VCaP (cell line): ENCODE measurements around the gene PRKCE.
"Not testable (repeated sequence)": the region's sequence is repeated elsewhere in the genome, so short reads cannot be mapped to it uniquely, and the experiment has no call there.

ENCODE experiments used
- H3K27ac ChIP-seq: fragments of 450-650 bp; 2 replicates; pipeline ENCODE4 v1.5.1; 2017
- CTCF ChIP-seq: fragments of 450-650 bp; conservative IDR thresholded peaks from 2 replicates; pipeline ENCODE4 v1.5.1; 2017; ENCODE audit warnings: mild to moderate bottlenecking, moderate library complexity

Gene PRKCE

GRCh38 chr2:45710468-45710867 lies 59.0 kb downstream of the PRKCE start:
- TF ChIP-seq CTCF = no peak

GRCh38 chr2:45711224-45711623 lies 59.7 kb downstream of the PRKCE start:
- TF ChIP-seq CTCF = no peak
- no peak overlapping the region for H3K27ac ChIP-seq

More at GRCh38 chr2:45710468-45710867, 59.0 kb downstream of the PRKCE start:
- H3K27ac ChIP-seq = no peak overlapping the region

GRCh38 chr2:45712570-45712969 lies 61.1 kb downstream of the PRKCE start:
- TF ChIP-seq CTCF = no peak
- no peak overlapping the region for H3K27ac ChIP-seq

- H3K27ac ChIP-seq = no peak overlapping the region
- TF ChIP-seq CTCF = no peak
Measured at GRCh38 chr2:45713136-45713535, 61.7 kb downstream of the PRKCE start.

GRCh38 chr2:45713591-45713990 lies 62.1 kb downstream of the PRKCE start:
- H3K27ac ChIP-seq = no peak overlapping the region
- TF ChIP-seq CTCF = no peak

- H3K27ac ChIP-seq = no peak overlapping the region
- no peak for TF ChIP-seq CTCF
Measured at GRCh38 chr2:45714679-45715078, 63.2 kb downstream of the PRKCE start.

GRCh38 chr2:45715601-45716379 lies 64.3 kb downstream of the PRKCE start:
- H3K27ac ChIP-seq = no peak overlapping the region
- TF ChIP-seq CTCF = no peak

- not testable (repeated sequence) for H3K27ac ChIP-seq
Measured at GRCh38 chr2:45716432-45716831, 65.0 kb downstream of the PRKCE start.
